ENCODE data around the gene LAMC2. TPM values are rescaled to one million over a fixed set of nuclear protein-coding genes. Genes with fewer than 3 reads are reported as not detected.

LAMC2 gene
- total and polyA plus RNA-seq, 9 donors: 0.47 to 33.7 (median 2.9) TPM

- WGBS, 3 donors: 50 to 66% (median 56%) methylated on average over 3 of the region's 3 CpGs
- intact Hi-C loops (cut with DNase I): no loop called here
- DNase-seq: no peak
- no peak overlapping the region for H3K4me3 ChIP-seq
- H3K27ac ChIP-seq: no peak overlapping the region
- no peaks in the 10 kb centered on the region for H3K36me3 ChIP-seq
- H3K9me3 ChIP-seq: no peaks in the 10 kb centered on the region
- TF ChIP-seq, protein P1, sequence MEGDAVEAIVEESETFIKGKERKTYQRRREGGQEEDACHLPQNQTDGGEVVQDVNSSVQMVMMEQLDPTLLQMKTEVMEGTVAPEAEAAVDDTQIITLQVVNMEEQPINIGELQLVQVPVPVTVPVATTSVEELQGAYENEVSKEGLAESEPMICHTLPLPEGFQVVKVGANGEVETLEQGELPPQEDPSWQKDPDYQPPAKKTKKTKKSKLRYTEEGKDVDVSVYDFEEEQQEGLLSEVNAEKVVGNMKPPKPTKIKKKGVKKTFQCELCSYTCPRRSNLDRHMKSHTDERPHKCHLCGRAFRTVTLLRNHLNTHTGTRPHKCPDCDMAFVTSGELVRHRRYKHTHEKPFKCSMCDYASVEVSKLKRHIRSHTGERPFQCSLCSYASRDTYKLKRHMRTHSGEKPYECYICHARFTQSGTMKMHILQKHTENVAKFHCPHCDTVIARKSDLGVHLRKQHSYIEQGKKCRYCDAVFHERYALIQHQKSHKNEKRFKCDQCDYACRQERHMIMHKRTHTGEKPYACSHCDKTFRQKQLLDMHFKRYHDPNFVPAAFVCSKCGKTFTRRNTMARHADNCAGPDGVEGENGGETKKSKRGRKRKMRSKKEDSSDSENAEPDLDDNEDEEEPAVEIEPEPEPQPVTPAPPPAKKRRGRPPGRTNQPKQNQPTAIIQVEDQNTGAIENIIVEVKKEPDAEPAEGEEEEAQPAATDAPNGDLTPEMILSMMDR (IDR thresholded peaks at IDR 0.05): no peak
- no peak for TF ChIP-seq EP300 (IDR thresholded peaks at IDR 0.05)
- TF ChIP-seq POLR2A (IDR thresholded peaks at IDR 0.05): no peak
- no peaks in the 10 kb centered on the region for H3K27me3 ChIP-seq
- no peaks in the 10 kb centered on the region for H3K4me1 ChIP-seq (ENCODE audit: insufficient read depth)
Observed at GRCh38 chr1:183168308-183168707, 17.8 kb upstream of the LAMC2 start.

- no peak overlapping the region for H3K27ac ChIP-seq
- no peaks in the 10 kb centered on the region for H3K27me3 ChIP-seq
- no peaks in the 10 kb centered on the region for H3K9me3 ChIP-seq
- intact Hi-C loops (cut with DNase I): no loop called here
- WGBS, 3 donors: 72 to 82% (median 79%) methylated on average over 2 of the region's 2 CpGs
- H3K4me3 ChIP-seq: no peak overlapping the region
- DNase-seq: no peak
- no peaks in the 10 kb centered on the region for H3K4me1 ChIP-seq (ENCODE audit: insufficient read depth)
- TF ChIP-seq, protein P1 (IDR thresholded peaks at IDR 0.05): no peak
- no peak for TF ChIP-seq POLR2A (IDR thresholded peaks at IDR 0.05)
- no peak for TF ChIP-seq EP300 (IDR thresholded peaks at IDR 0.05)
- no peaks in the 10 kb centered on the region for H3K36me3 ChIP-seq
Observed at GRCh38 chr1:183173828-183174227, 12.2 kb upstream of the LAMC2 start.

DNA sequence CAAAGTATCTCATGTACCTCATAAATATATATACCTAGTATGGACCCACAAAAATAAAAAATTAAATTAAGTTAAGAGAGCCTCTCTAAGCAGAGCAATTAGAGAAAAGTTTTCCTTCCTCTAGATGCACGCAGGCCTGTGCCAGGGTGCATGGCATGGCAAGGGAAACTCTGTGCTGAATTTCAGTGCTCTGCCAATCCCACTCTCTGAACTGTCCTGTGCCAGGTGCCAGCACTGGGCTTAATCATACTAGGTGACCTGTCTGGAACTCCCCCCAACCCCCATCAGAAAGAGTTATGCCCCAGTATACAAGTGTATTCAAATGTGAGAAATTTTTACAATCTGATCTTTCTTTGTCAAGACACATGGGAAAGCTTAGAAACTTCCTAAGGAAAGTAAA lies 10.4 kb upstream of the LAMC2 start:
- no peaks in the 10 kb centered on the region for H3K9me3 ChIP-seq
- H3K27me3 ChIP-seq: no peaks in the 10 kb centered on the region
- H3K4me3 ChIP-seq: no peak overlapping the region
- DNase-seq: no peak
- no peak overlapping the region for H3K27ac ChIP-seq
- H3K4me1 ChIP-seq (ENCODE audit: insufficient read depth): peaks cover 3% of the 10 kb centered on the region
- intact Hi-C loops (cut with DNase I): no loop called here
- 89 to 97% (median 92%) methylated on average over 1 of the region's 1 CpG for WGBS, 3 donors
- TF ChIP-seq EP300 (IDR thresholded peaks at IDR 0.05) (no peak), POLR2A (IDR thresholded peaks at IDR 0.05) (no peak)
- TF ChIP-seq, protein P1 (IDR thresholded peaks at IDR 0.05): no peak
- H3K36me3 ChIP-seq: no peaks in the 10 kb centered on the region

GRCh38 chr1:183178545-183178944 lies 7.5 kb upstream of the LAMC2 start:
- Histone ChIP-seq H3K27me3 (no peaks in the 10 kb centered on the region), H3K4me3 (no peak overlapping the region), H3K36me3 (no peaks in the 10 kb centered on the region), H3K9me3 (no peaks in the 10 kb centered on the region), H3K27ac (no peak overlapping the region), H3K4me1 (ENCODE audit: insufficient read depth) (peaks cover 3% of the 10 kb centered on the region)
- intact Hi-C loops (cut with DNase I): no loop called here
- TF ChIP-seq EP300 (IDR thresholded peaks at IDR 0.05): no peak
- TF ChIP-seq, protein P1 (IDR thresholded peaks at IDR 0.05): no peak
- DNase-seq: no peak
- 50 to 68% (median 67%) methylated on average over 7 of the region's 7 CpGs for WGBS, 3 donors

- DNase-seq: no peak
- 87 to 95% (median 90%) methylated on average over 2 of the region's 2 CpGs for WGBS, 3 donors
- Histone ChIP-seq H3K4me1 (ENCODE audit: insufficient read depth) (peaks cover 3% of the 10 kb centered on the region), H3K4me3 (no peak overlapping the region), H3K27ac (no peak overlapping the region), H3K36me3 (no peaks in the 10 kb centered on the region), H3K27me3 (no peaks in the 10 kb centered on the region), H3K9me3 (no peaks in the 10 kb centered on the region)
- intact Hi-C loops (cut with DNase I): no loop called here
- TF ChIP-seq, protein P1 (IDR thresholded peaks at IDR 0.05): no peak
- TF ChIP-seq POLR2A (IDR thresholded peaks at IDR 0.05) (no peak), EP300 (IDR thresholded peaks at IDR 0.05) (no peak)
Observed at GRCh38 chr1:183179033-183179432, 7.0 kb upstream of the LAMC2 start.

Data from ovary (tissue), 9 donors.